Measurements from ENCODE around the gene POU2AF2. TPM values are rescaled to one million over a fixed set of nuclear protein-coding genes. Genes with fewer than 3 reads are reported as not detected.
A peak's percentile ranks its signal among the peaks of the same experiment; 100 is the strongest.

The POU2AF2 gene
- total RNA-seq, result 1 to 10 TPM in 3 of 4 donors, under 1 TPM in 1; 0.78 to 4.2 (median 2.0) TPM

- 73 to 81% methylated on average over 1 of the region's 1 CpG for WGBS, 2 donors
- H3K9me3 ChIP-seq, result no peaks in the 10 kb centered on the region
- H3K36me3 ChIP-seq, result no peaks in the 10 kb centered on the region
- no peak within 1 kb of the TSS for H3K4me3 ChIP-seq
- no peak for DNase-seq (ENCODE audit: low spot score in 2 of 2)
- H3K4me1 ChIP-seq, result no peaks in the 10 kb centered on the region
- TF ChIP-seq POLR2A (IDR thresholded peaks at IDR 0.05) (no peak), CTCF (IDR thresholded peaks at IDR 0.05) (no peak), EP300 (IDR thresholded peaks at IDR 0.05) (no peak)
- H3K27me3 ChIP-seq, result no peaks in the 10 kb centered on the region
- H3K27ac ChIP-seq, result no peak within 1 kb of the TSS
These were observed at the start of gene POU2AF2 for GRCh38 chr11:111245425-111245824. POU2AF2 (plus strand) TSS chr11:111245725; CDS start chr11:111245854, 129 bp downstream.

- TF ChIP-seq POLR2A (IDR thresholded peaks at IDR 0.05), result no peak
- TF ChIP-seq EP300 (IDR thresholded peaks at IDR 0.05), result no peak
- no peak for TF ChIP-seq CTCF (IDR thresholded peaks at IDR 0.05)
- H3K36me3 ChIP-seq, result no peaks in the 10 kb centered on the region
- no peak overlapping the region for H3K4me3 ChIP-seq
- peak overlapping the region in 1 of 4 donors; percentile 11 for H3K27ac ChIP-seq
- WGBS, 2 donors, result 41 to 47% methylated on average over 3 of the region's 3 CpGs
- no peaks in the 10 kb centered on the region for H3K9me3 ChIP-seq
- H3K4me1 ChIP-seq, result no peaks in the 10 kb centered on the region
- H3K27me3 ChIP-seq, result no peaks in the 10 kb centered on the region
- DNase-seq (ENCODE audit: low spot score in 2 of 2), result no peak
These were observed 45.5 kb upstream of the POU2AF2 start for GRCh38 chr11:111200010-111200534.

GRCh38 chr11:111204211-111204610 lies 41.3 kb upstream of the POU2AF2 start:
- Histone ChIP-seq H3K27ac (no peak overlapping the region), H3K36me3 (no peaks in the 10 kb centered on the region), H3K27me3 (no peaks in the 10 kb centered on the region), H3K9me3 (no peaks in the 10 kb centered on the region), H3K4me3 (no peak overlapping the region), H3K4me1 (no peaks in the 10 kb centered on the region)
- DNase-seq (ENCODE audit: low spot score in 2 of 2), result no peak
- TF ChIP-seq CTCF (IDR thresholded peaks at IDR 0.05), result no peak
- TF ChIP-seq POLR2A (IDR thresholded peaks at IDR 0.05), result no peak
- TF ChIP-seq EP300 (IDR thresholded peaks at IDR 0.05), result no peak

DNA sequence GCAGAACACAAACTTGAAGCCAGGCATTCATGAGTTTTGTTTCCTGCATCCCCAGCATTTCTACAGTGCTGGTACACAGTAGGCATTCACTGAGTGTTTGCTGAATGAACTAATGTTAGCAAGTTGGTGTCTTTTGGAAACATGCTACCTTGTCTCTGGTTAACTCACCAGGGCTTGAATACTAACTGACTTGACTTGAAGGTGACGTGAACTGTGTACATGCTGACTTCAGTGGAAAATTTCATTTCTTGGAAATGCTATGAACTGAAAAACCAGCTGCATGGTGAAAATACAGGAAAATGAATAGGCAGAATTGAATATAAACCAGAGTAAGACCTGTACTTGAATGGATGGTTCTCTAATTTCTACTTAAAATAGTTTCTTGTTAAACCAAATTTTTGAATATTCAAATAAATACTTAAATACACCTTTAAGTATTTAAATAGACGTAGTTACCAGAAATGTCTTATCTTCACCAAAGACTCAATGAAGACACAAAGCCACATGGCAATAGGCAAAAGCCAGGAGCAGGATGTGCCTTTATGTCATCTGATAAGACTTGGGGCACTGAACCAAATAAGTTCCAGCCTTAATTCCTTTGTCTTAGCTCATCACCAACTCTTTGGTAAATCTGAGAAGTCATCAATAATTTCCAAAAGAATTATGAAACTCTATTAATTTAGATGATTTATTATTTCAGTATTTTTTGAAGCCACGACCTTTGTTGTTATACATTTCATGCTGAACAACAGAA lies 39.7 kb upstream of the POU2AF2 start:
- Histone ChIP-seq H3K36me3 (no peaks in the 10 kb centered on the region), H3K9me3 (no peaks in the 10 kb centered on the region), H3K4me3 (no peak overlapping the region), H3K4me1 (no peaks in the 10 kb centered on the region), H3K27ac (no peak overlapping the region), H3K27me3 (no peaks in the 10 kb centered on the region)
- no peak for TF ChIP-seq POLR2A (IDR thresholded peaks at IDR 0.05)
- no peak for TF ChIP-seq CTCF (IDR thresholded peaks at IDR 0.05)
- no peak for TF ChIP-seq EP300 (IDR thresholded peaks at IDR 0.05)
- no peak for DNase-seq (ENCODE audit: low spot score in 2 of 2)
- WGBS, 2 donors, result 83 to 88% methylated on average over 3 of the region's 3 CpGs

- H3K27ac ChIP-seq, result no peak overlapping the region
These were observed 39.1 kb upstream of the POU2AF2 start for GRCh38 chr11:111206472-111206871.

More at GRCh38 chr11:111206472-111206871, 39.1 kb upstream of the POU2AF2 start:
- TF ChIP-seq POLR2A (IDR thresholded peaks at IDR 0.05) (no peak), EP300 (IDR thresholded peaks at IDR 0.05) (no peak)
- no peak overlapping the region for H3K4me3 ChIP-seq
- H3K4me1 ChIP-seq, result no peaks in the 10 kb centered on the region
- H3K27me3 ChIP-seq, result no peaks in the 10 kb centered on the region
- no peak for DNase-seq (ENCODE audit: low spot score in 2 of 2)
- H3K9me3 ChIP-seq, result no peaks in the 10 kb centered on the region
- WGBS, 2 donors, result 31% methylated on average over 1 of the region's 1 CpG
- no peaks in the 10 kb centered on the region for H3K36me3 ChIP-seq

Measured in tibial nerve (tissue), 4 donors.